ENCODE results near the gene TASL.
"Not testable (repeated sequence)": the region's sequence is repeated elsewhere in the genome, so short reads cannot be mapped to it uniquely, and the experiment has no call there.

The TASL gene, protein sequence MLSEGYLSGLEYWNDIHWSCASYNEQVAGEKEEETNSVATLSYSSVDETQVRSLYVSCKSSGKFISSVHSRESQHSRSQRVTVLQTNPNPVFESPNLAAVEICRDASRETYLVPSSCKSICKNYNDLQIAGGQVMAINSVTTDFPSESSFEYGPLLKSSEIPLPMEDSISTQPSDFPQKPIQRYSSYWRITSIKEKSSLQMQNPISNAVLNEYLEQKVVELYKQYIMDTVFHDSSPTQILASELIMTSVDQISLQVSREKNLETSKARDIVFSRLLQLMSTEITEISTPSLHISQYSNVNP

GRCh38 chrX:30577362-30577991 lies at the start of gene TASL:
TSS of gene TASL (minus strand) at chrX:30577766. CDS start at chrX:30560355, 17,411 bp downstream.
- DNase-seq: no peak

DNA sequence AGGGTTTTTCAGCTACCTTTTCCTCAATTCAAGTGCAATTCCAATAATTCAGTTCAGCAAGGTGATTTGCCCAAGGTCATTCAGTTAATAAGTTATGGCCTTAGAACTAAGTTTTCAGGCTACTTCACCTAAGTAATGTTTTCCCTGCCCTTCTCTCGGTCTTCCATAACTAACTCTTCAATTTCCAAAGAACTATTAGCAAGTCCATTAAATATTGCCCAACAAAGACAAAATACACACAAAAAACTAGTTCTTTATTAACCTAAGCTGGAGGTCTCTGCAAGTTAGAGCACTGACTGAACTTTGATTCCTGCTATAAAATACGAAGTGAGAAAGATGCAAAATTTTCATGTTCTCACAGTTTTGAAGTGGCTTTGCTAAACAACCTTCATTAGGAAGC lies 48.8 kb upstream of the TASL start:
- DNase-seq: no peak

GRCh38 chrX:30622361-30622760 lies 44.8 kb upstream of the TASL start:
- DNase-seq: no peak

DNA sequence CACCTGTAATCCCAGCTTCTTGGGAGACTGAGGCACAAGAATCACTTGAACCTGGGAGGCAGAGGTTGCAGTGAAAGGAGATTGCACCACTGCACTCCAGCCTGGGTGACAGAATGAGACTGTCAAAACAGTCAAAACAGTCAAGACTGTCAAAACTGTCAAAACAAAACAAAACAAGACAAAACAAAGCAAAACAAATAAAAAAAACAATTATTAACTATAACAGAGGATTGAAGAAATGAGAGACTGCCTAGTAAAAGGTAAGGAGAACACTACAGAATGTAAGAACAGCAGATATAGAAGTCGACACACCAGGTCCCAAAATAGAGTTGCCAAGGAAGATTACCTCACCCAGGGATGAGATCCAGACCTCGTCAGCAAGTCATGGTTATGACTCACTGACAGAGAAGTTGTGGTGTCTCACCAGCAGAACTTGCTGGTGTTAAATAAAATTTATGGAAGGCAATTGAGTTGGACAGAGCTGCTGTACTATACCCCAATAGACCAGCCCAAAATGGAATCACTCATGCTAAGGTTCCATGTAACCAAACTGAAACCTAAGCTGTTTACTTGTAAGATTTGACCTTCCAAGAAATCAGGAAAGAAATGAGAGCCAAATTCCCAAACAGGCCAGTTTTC lies 43.5 kb upstream of the TASL start:
- no peak for DNase-seq

GRCh38 chrX:30620125-30620524 lies 42.6 kb upstream of the TASL start:
- DNase-seq: no peak

DNA sequence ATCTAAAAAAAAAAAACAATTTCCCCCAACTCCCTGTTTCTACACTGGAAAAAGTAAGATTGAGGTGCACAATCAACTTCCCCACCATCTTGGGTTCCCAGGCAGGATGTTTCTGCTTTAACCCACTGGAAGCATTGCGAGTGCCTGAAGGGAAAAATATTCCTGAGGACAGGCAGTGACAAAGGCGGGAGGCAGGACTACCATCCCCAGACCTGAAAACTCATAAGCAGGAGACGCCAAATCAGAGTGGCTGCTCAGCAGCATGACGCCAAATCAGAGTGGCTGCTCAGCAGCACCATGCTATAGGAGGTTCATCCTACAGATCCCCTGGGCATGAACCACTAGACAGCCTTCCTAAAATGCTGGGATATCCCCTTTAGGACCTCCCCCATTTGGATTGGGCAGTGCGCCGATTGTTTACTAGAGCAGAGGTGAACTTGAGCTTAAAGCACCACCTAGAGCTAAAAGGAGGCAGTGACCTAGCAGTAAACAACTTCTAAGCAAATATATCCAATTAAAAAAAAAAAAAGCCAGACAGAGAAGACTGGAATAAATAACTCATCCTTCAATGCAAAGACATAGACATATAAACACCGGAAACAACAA lies 40.7 kb upstream of the TASL start:
- DNase-seq: no peak

GRCh38 chrX:30615229-30615628 lies 37.7 kb upstream of the TASL start:
- DNase-seq: no peak

- no peak for DNase-seq
These were observed 36.2 kb upstream of the TASL start for GRCh38 chrX:30613721-30614120.

GRCh38 chrX:30612250-30612655 lies 34.7 kb upstream of the TASL start:
- DNase-seq: no peak

DNA sequence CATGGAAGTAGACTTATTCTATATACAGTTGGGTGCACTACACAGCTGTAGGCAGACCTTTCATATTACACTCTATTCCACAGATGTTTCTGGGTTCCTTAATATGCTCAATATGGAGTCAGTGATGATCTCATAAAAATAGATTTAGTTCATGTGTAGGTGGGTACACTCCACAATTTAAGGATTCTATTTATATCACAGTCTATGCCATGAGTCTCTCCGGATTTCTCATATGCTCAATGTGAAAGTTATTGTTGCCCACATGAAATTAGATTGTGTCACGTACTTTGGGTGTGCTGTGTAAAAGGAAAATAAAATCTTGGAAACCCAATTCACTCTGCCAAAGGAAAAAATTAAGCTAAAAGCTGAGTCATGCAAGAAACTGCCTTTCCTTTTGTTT lies 32.5 kb upstream of the TASL start:
- DNase-seq: no peak

GRCh38 chrX:30607155-30607554 lies 29.6 kb upstream of the TASL start:
- DNase-seq: no peak

- DNase-seq: not testable (repeated sequence)
These were observed 23.0 kb upstream of the TASL start for GRCh38 chrX:30600269-30601176.

GRCh38 chrX:30597216-30598012 lies 19.8 kb upstream of the TASL start:
- DNase-seq: peak in 2 of 14 donors; percentile 3 to 23

GRCh38 chrX:30593440-30594200 lies 16.1 kb upstream of the TASL start:
- DNase-seq: no peak

GRCh38 chrX:30592831-30593230 lies 15.3 kb upstream of the TASL start:
- DNase-seq: no peak

DNA sequence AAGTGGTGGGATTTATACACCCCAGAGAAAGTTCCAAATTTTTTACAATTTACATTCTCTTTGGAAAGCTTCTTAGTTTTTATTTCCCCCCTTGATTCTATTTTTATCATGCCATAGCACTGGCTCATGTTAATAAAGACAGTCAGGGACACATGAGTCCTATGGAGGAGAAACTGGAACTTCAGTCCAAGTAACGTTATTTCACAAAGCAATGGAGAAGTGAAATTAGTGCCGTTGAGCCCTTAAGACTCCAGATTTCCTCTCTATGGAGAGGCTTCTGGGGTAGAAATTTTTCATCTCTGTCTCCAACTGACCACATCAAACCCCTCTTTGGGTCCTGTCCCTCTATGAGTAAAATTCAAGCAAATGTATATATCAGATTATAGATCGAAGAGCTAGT lies 12.8 kb upstream of the TASL start:
- no peak for DNase-seq

DNA sequence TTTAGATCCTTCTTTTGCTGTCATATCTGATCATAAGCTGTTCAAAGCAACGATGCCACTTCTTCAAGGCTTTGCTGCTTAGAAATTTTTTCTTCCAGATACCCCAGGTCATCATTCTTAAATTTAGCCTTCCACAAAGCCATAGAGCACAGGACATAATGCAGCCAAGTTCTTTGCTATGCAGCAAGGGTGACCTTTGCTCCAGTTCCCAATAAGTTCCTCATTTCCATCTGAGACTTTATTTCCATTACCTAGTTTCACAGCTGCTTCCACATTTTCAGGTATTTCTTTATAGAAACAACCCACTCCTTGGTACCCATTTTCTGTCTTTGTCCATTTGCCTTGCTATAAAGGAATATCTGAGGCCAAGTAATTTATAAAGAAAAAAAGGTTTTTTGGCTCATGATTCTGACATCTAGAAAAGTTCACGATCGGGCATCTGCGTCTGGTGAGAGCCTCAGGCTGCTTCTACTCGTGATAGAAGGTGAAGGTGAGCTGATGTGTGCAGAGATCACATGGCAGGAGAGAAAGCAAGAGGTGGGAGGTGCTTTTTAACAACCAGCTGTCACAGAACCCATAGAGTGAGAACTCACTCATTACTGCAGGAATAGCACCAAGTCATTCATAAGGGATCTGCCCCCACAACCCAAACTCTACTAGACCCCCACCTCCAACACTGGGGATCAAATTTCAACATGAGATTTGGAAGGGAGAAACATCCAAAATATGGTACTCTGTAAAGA lies 11.8 kb upstream of the TASL start:
- DNase-seq: no peak

GRCh38 chrX:30586516-30586915 lies 8.9 kb upstream of the TASL start:
- no peak for DNase-seq

DNA sequence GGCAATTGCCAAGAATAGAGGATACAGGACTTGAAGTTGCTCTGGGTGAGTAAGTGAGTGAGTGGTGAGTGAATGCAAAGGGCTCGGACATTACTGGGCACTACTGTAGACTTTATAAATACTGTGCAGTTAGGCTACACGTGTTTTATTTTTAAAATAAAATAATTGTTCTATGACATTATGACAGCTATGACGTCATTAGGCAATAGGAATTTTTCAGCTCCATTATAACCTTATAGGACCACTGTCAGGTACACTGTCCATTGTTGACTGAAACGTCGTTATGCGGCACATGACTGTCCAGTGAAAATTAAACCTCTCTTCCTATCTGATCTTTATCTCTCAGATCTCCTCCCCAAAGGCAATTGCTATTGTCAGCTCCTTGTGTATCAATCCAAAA lies 5.1 kb upstream of the TASL start:
- no peak for DNase-seq

GRCh38 chrX:30580641-30581040 lies 3.1 kb upstream of the TASL start:
- no peak for DNase-seq
